MM.1S (cell line): ENCODE measurements around the gene SLAMF8.

Experiments
- CTCF ChIP-seq: fragments of 300-600 bp; sonication (generic); IDR thresholded peaks from 2 replicates; pipeline ENCODE4 v1.5.1; 2016; ENCODE audit warnings: antibody characterized with exemption, low read length, mixed read lengths
- EZH2 ChIP-seq: fragments of 300-600 bp; sonication (generic); optimal IDR thresholded peaks from 2 replicates; pipeline ENCODE3; 2017; ENCODE audit warnings: low read depth, mild to moderate bottlenecking, antibody characterized with exemption, low read length, mixed read lengths

DNA sequence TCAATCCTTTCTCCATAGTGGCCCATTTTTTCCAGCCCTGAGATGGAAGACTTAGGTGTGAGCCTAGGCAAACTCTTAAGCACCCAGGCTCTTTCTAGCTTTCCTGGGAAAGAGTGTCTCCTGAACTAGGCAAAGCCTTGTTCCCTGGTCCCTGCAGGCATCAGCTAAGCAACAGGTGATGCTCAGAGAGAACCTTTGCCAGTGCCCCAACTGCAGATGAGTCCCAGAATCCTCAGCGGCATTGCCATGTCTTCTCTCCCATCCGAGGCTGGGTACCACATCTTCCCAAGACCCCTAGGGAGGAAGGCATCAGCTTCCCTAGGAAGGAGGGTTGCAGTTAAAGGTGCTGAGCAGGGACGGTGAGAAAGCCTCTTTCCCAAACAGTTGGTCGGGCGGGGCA lies 44.0 kb downstream of the SLAMF8 start:
- TF ChIP-seq EZH2 (no peak), CTCF (no peak)
